ENCODE data around the gene WNT4.

WNT4 gene

DNA sequence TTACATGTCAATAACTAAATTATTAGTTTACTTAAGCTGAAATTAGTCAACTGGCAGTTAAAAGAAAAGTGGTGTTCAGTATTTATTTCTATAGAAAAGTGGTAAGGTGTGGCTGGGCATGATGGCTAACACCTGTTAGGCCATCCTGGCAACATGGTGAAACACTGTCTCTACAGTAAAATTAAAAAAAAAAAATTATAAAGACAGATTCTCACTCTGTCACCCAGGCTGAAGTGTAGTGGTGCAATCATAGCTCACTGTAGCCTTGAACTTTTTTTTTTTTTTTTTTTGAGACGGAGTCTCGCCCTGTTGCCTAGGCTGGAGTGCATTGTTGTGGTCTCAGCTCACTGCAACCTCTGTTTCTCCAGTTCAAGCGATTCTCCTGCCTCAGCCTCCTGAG lies 32.9 kb downstream of the WNT4 start:
- no peak overlapping the region for H3K4me2 ChIP-seq (ENCODE audit: low read length)
- no peak overlapping the region for H3K27ac ChIP-seq (ENCODE audit: low read length)
- H4K20me1 ChIP-seq (ENCODE audit: insufficient read depth, low read length) = peaks cover 48% of the 10 kb centered on the region
- H3K79me2 ChIP-seq (ENCODE audit: low read length) = peaks cover 10% of the 10 kb centered on the region
- no peak overlapping the region for H2AFZ ChIP-seq (ENCODE audit: low read depth, low read length)
- no peaks in the 10 kb centered on the region for H3K27me3 ChIP-seq (ENCODE audit: low read depth, low read length)
- no peak for TF ChIP-seq EZH2phosphoT487 (IDR thresholded peaks at IDR 0.05; ENCODE audit: low read depth)
- TF ChIP-seq, protein P1, sequence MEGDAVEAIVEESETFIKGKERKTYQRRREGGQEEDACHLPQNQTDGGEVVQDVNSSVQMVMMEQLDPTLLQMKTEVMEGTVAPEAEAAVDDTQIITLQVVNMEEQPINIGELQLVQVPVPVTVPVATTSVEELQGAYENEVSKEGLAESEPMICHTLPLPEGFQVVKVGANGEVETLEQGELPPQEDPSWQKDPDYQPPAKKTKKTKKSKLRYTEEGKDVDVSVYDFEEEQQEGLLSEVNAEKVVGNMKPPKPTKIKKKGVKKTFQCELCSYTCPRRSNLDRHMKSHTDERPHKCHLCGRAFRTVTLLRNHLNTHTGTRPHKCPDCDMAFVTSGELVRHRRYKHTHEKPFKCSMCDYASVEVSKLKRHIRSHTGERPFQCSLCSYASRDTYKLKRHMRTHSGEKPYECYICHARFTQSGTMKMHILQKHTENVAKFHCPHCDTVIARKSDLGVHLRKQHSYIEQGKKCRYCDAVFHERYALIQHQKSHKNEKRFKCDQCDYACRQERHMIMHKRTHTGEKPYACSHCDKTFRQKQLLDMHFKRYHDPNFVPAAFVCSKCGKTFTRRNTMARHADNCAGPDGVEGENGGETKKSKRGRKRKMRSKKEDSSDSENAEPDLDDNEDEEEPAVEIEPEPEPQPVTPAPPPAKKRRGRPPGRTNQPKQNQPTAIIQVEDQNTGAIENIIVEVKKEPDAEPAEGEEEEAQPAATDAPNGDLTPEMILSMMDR (IDR thresholded peaks at IDR 0.05; ENCODE audit: low read depth, low read length) = no peak
- no peak overlapping the region for H3K4me3 ChIP-seq (ENCODE audit: low read length)
- H3K9me3 ChIP-seq (ENCODE audit: insufficient read depth, low read length) = no peaks in the 10 kb centered on the region
- peaks cover 11% of the 10 kb centered on the region for H3K36me3 ChIP-seq (replicated peaks; ENCODE audit: low read depth, low read length)
- peaks cover 8% of the 10 kb centered on the region for H3K4me1 ChIP-seq (ENCODE audit: low read length)
- H3K9ac ChIP-seq (ENCODE audit: low read length) = no peak overlapping the region

DNA sequence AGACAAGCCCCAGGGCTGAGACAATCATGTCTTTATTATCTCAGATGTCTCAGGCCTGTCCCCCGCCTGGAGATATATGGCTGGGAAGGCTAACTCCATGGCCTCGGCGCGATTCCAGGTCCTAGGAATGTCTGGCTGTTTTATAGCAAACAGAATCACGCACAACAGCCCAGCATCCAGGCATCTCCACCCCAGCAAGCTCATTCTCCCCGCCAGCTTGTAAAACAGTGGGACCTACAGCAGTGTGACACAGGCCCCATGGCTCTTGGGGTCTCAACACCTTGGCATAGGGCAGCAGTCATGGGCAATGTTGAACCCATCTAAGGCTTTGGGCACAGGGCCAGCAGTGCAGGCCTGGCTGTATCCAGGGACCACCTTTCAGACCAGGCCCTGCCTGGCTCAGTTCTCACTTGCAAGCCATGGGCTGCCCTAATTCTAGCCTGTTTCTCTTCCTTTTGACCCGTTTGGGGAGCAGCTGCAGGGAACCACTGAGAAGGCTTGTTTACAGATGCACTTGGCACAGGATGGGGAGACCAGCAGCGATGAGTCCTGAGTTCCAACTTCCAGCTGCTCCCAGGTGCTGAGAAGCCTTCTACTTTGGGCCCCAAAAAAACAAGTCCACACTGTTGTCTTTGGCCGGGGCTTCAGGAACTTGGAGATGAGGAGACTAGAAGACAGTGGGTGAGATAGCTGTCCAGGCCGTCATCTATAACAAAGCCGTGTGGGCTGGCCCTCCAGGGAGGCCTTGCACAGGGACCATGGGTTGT lies 34.4 kb downstream of the WNT4 start:
- Histone ChIP-seq H3K9me3 (ENCODE audit: insufficient read depth, low read length) (no peaks in the 10 kb centered on the region), H3K27me3 (ENCODE audit: low read depth, low read length) (no peaks in the 10 kb centered on the region), H3K36me3 (replicated peaks; ENCODE audit: low read depth, low read length) (peaks cover 18% of the 10 kb centered on the region), H3K9ac (ENCODE audit: low read length) (no peak overlapping the region), H3K4me1 (ENCODE audit: low read length) (no peaks in the 10 kb centered on the region), H3K27ac (ENCODE audit: low read length) (no peak overlapping the region), H3K4me2 (ENCODE audit: low read length) (no peak overlapping the region), H3K4me3 (ENCODE audit: low read length) (no peak overlapping the region), H4K20me1 (ENCODE audit: insufficient read depth, low read length) (peaks cover 46% of the 10 kb centered on the region), H2AFZ (ENCODE audit: low read depth, low read length) (no peak overlapping the region), H3K79me2 (ENCODE audit: low read length) (peaks cover 10% of the 10 kb centered on the region)
- no peak for TF ChIP-seq EZH2phosphoT487 (IDR thresholded peaks at IDR 0.05; ENCODE audit: low read depth)
- TF ChIP-seq, protein P1 (IDR thresholded peaks at IDR 0.05; ENCODE audit: low read depth, low read length) = no peak

DNA sequence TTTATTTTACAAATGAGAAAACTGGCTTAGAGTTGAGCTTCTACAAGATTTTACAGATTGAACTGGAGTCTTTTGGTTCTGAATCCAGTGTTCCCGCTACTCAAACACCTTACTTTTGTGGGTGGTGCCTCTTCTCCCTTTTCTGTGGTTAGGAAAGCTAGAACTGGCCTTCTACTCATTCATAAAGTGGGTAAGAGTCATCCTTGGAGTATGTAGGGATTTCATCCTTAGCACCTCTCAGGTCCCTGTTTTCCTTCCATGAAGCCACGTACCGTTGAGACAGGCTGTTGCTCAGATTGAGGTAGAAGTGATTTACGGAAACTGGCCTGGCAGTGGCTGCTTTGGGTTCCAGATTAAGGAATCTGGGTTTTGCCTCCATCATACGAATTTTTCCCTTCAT lies 35.8 kb downstream of the WNT4 start:
- no peak overlapping the region for H3K4me3 ChIP-seq (ENCODE audit: low read length)
- no peak overlapping the region for H2AFZ ChIP-seq (ENCODE audit: low read depth, low read length)
- no peaks in the 10 kb centered on the region for H3K27me3 ChIP-seq (ENCODE audit: low read depth, low read length)
- H3K4me2 ChIP-seq (ENCODE audit: low read length) = no peak overlapping the region
- H3K79me2 ChIP-seq (ENCODE audit: low read length) = peaks cover 13% of the 10 kb centered on the region
- H4K20me1 ChIP-seq (ENCODE audit: insufficient read depth, low read length) = peaks cover 52% of the 10 kb centered on the region
- no peaks in the 10 kb centered on the region for H3K4me1 ChIP-seq (ENCODE audit: low read length)
- no peaks in the 10 kb centered on the region for H3K9me3 ChIP-seq (ENCODE audit: insufficient read depth, low read length)
- H3K36me3 ChIP-seq (replicated peaks; ENCODE audit: low read depth, low read length) = peaks cover 30% of the 10 kb centered on the region
- no peak for TF ChIP-seq EZH2phosphoT487 (IDR thresholded peaks at IDR 0.05; ENCODE audit: low read depth)
- TF ChIP-seq, protein P1 (IDR thresholded peaks at IDR 0.05; ENCODE audit: low read depth, low read length) = no peak
- no peak overlapping the region for H3K27ac ChIP-seq (ENCODE audit: low read length)
- no peak overlapping the region for H3K9ac ChIP-seq (ENCODE audit: low read length)

DNA sequence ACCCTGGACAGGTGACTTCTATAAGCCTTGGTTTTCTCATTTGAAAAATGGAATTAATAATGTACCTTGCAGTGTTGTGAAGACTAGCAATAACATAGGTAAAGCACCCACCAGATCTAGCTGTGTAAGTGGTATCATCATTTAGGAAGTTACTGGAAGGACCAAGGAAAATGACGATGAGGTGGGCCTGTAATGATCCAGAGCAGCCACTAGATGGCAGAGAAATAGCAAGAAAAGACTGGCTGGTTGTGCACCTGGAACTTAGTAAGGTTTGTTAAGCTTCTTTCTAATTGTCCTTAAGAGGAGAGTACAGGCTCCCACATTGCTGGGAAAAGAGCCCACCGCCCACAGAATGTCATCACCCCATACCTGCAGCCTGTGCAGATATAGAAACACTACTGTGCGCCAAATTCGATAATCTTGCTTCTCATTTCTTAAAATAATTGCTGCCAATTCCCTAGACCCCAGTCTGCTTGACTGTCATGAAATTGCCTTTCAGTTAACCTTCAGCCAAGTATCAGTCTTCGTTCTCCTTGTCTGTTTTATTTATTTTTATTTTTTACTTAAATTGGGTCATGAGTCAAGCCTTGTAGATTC lies 37.2 kb downstream of the WNT4 start:
- H3K9me3 ChIP-seq (ENCODE audit: insufficient read depth, low read length) = no peaks in the 10 kb centered on the region
- peaks cover 53% of the 10 kb centered on the region for H4K20me1 ChIP-seq (ENCODE audit: insufficient read depth, low read length)
- no peak overlapping the region for H3K9ac ChIP-seq (ENCODE audit: low read length)
- H2AFZ ChIP-seq (ENCODE audit: low read depth, low read length) = no peak overlapping the region
- H3K4me2 ChIP-seq (ENCODE audit: low read length) = no peak overlapping the region
- H3K27me3 ChIP-seq (ENCODE audit: low read depth, low read length) = no peaks in the 10 kb centered on the region
- peaks cover 10% of the 10 kb centered on the region for H3K4me1 ChIP-seq (ENCODE audit: low read length)
- H3K79me2 ChIP-seq (ENCODE audit: low read length) = peaks cover 19% of the 10 kb centered on the region
- H3K4me3 ChIP-seq (ENCODE audit: low read length) = no peak overlapping the region
- TF ChIP-seq, protein P1 (IDR thresholded peaks at IDR 0.05; ENCODE audit: low read depth, low read length) = peak; percentile 72
- no peak for TF ChIP-seq EZH2phosphoT487 (IDR thresholded peaks at IDR 0.05; ENCODE audit: low read depth)
- no peak overlapping the region for H3K27ac ChIP-seq (ENCODE audit: low read length)
- peaks cover 32% of the 10 kb centered on the region for H3K36me3 ChIP-seq (replicated peaks; ENCODE audit: low read depth, low read length)
